ENCODE measurements around the gene DPP4.

The DPP4 gene

GRCh38 chr2:162073888-162074631 lies at the start of gene DPP4:
TSS of gene DPP4 (minus strand) at chr2:162074215. CDS start at chr2:162073981, 234 bp downstream.
- H3K4me1 ChIP-seq (ENCODE audit: control insufficient read depth, insufficient read depth, low read length), result peaks cover 12% of the 10 kb centered on the region
- peak within 1 kb of the TSS; percentile 89 for H3K4me3 ChIP-seq (ENCODE audit: low read length)
- no peaks in the 10 kb centered on the region for H3K27me3 ChIP-seq (ENCODE audit: control insufficient read depth, insufficient read depth, low read length)
- H3K27ac ChIP-seq (ENCODE audit: low read depth, low read length), result peak within 1 kb of the TSS; percentile 57
- H3K36me3 ChIP-seq (ENCODE audit: control insufficient read depth, insufficient read depth, low read length), result no peaks in the 10 kb centered on the region
- H3K9ac ChIP-seq (ENCODE audit: low read length), result peak within 1 kb of the TSS; percentile 27

GRCh38 chr2:162118166-162119031 lies 44.4 kb upstream of the DPP4 start:
- H3K4me1 ChIP-seq (ENCODE audit: control insufficient read depth, insufficient read depth, low read length), result peaks cover 3% of the 10 kb centered on the region
- H3K9ac ChIP-seq (ENCODE audit: low read length), result no peak overlapping the region
- no peaks in the 10 kb centered on the region for H3K36me3 ChIP-seq (ENCODE audit: control insufficient read depth, insufficient read depth, low read length)
- H3K27me3 ChIP-seq (ENCODE audit: control insufficient read depth, insufficient read depth, low read length), result no peaks in the 10 kb centered on the region
- H3K4me3 ChIP-seq (ENCODE audit: low read length), result no peak overlapping the region
- no peak overlapping the region for H3K27ac ChIP-seq (ENCODE audit: low read depth, low read length)

GRCh38 chr2:162116352-162116751 lies 42.3 kb upstream of the DPP4 start:
- Histone ChIP-seq H3K4me3 (ENCODE audit: low read length) (no peak overlapping the region), H3K4me1 (ENCODE audit: control insufficient read depth, insufficient read depth, low read length) (peaks cover 3% of the 10 kb centered on the region), H3K36me3 (ENCODE audit: control insufficient read depth, insufficient read depth, low read length) (no peaks in the 10 kb centered on the region), H3K27ac (ENCODE audit: low read depth, low read length) (no peak overlapping the region), H3K9ac (ENCODE audit: low read length) (no peak overlapping the region), H3K27me3 (ENCODE audit: control insufficient read depth, insufficient read depth, low read length) (no peaks in the 10 kb centered on the region)

- Histone ChIP-seq H3K27ac (ENCODE audit: low read depth, low read length) (no peak overlapping the region), H3K27me3 (ENCODE audit: control insufficient read depth, insufficient read depth, low read length) (no peaks in the 10 kb centered on the region), H3K4me3 (ENCODE audit: low read length) (no peak overlapping the region), H3K9ac (ENCODE audit: low read length) (no peak overlapping the region), H3K36me3 (ENCODE audit: control insufficient read depth, insufficient read depth, low read length) (no peaks in the 10 kb centered on the region), H3K4me1 (ENCODE audit: control insufficient read depth, insufficient read depth, low read length) (peaks cover 3% of the 10 kb centered on the region)
Measured at GRCh38 chr2:162115076-162115475, 41.1 kb upstream of the DPP4 start.

- H3K4me3 ChIP-seq (ENCODE audit: low read length), result no peak overlapping the region
- H3K4me1 ChIP-seq (ENCODE audit: control insufficient read depth, insufficient read depth, low read length), result peaks cover 3% of the 10 kb centered on the region
- no peaks in the 10 kb centered on the region for H3K36me3 ChIP-seq (ENCODE audit: control insufficient read depth, insufficient read depth, low read length)
- no peaks in the 10 kb centered on the region for H3K27me3 ChIP-seq (ENCODE audit: control insufficient read depth, insufficient read depth, low read length)
- H3K27ac ChIP-seq (ENCODE audit: low read depth, low read length), result no peak overlapping the region
- no peak overlapping the region for H3K9ac ChIP-seq (ENCODE audit: low read length)
Measured at GRCh38 chr2:162114271-162114670, 40.3 kb upstream of the DPP4 start.

- Histone ChIP-seq H3K4me3 (ENCODE audit: low read length) (no peak overlapping the region), H3K27ac (ENCODE audit: low read depth, low read length) (no peak overlapping the region), H3K36me3 (ENCODE audit: control insufficient read depth, insufficient read depth, low read length) (no peaks in the 10 kb centered on the region), H3K4me1 (ENCODE audit: control insufficient read depth, insufficient read depth, low read length) (peaks cover 3% of the 10 kb centered on the region), H3K9ac (ENCODE audit: low read length) (no peak overlapping the region), H3K27me3 (ENCODE audit: control insufficient read depth, insufficient read depth, low read length) (no peaks in the 10 kb centered on the region)
Measured at GRCh38 chr2:162113776-162114168, 39.8 kb upstream of the DPP4 start.

- H3K36me3 ChIP-seq (ENCODE audit: control insufficient read depth, insufficient read depth, low read length), result no peaks in the 10 kb centered on the region
- no peaks in the 10 kb centered on the region for H3K27me3 ChIP-seq (ENCODE audit: control insufficient read depth, insufficient read depth, low read length)
- no peak overlapping the region for H3K9ac ChIP-seq (ENCODE audit: low read length)
- H3K4me3 ChIP-seq (ENCODE audit: low read length), result no peak overlapping the region
- peaks cover 2% of the 10 kb centered on the region for H3K4me1 ChIP-seq (ENCODE audit: control insufficient read depth, insufficient read depth, low read length)
- H3K27ac ChIP-seq (ENCODE audit: low read depth, low read length), result no peak overlapping the region
Measured at GRCh38 chr2:162113088-162113775, 39.2 kb upstream of the DPP4 start.

GRCh38 chr2:162111958-162112850 lies 38.2 kb upstream of the DPP4 start:
- H3K9ac ChIP-seq (ENCODE audit: low read length), result no peak overlapping the region
- no peak overlapping the region for H3K27ac ChIP-seq (ENCODE audit: low read depth, low read length)
- H3K4me3 ChIP-seq (ENCODE audit: low read length), result no peak overlapping the region
- no peaks in the 10 kb centered on the region for H3K4me1 ChIP-seq (ENCODE audit: control insufficient read depth, insufficient read depth, low read length)
- no peaks in the 10 kb centered on the region for H3K27me3 ChIP-seq (ENCODE audit: control insufficient read depth, insufficient read depth, low read length)
- no peaks in the 10 kb centered on the region for H3K36me3 ChIP-seq (ENCODE audit: control insufficient read depth, insufficient read depth, low read length)

GRCh38 chr2:162107361-162107901 lies 33.4 kb upstream of the DPP4 start:
- no peaks in the 10 kb centered on the region for H3K27me3 ChIP-seq (ENCODE audit: control insufficient read depth, insufficient read depth, low read length)
- no peaks in the 10 kb centered on the region for H3K36me3 ChIP-seq (ENCODE audit: control insufficient read depth, insufficient read depth, low read length)
- no peak overlapping the region for H3K9ac ChIP-seq (ENCODE audit: low read length)
- H3K4me1 ChIP-seq (ENCODE audit: control insufficient read depth, insufficient read depth, low read length), result no peaks in the 10 kb centered on the region
- H3K27ac ChIP-seq (ENCODE audit: low read depth, low read length), result no peak overlapping the region
- no peak overlapping the region for H3K4me3 ChIP-seq (ENCODE audit: low read length)

- H3K27me3 ChIP-seq (ENCODE audit: control insufficient read depth, insufficient read depth, low read length), result no peaks in the 10 kb centered on the region
- no peaks in the 10 kb centered on the region for H3K4me1 ChIP-seq (ENCODE audit: control insufficient read depth, insufficient read depth, low read length)
- no peak overlapping the region for H3K9ac ChIP-seq (ENCODE audit: low read length)
- no peaks in the 10 kb centered on the region for H3K36me3 ChIP-seq (ENCODE audit: control insufficient read depth, insufficient read depth, low read length)
- H3K27ac ChIP-seq (ENCODE audit: low read depth, low read length), result no peak overlapping the region
- H3K4me3 ChIP-seq (ENCODE audit: low read length), result no peak overlapping the region
Measured at GRCh38 chr2:162106746-162107145, 32.7 kb upstream of the DPP4 start.

GRCh38 chr2:162106146-162106551 lies 32.1 kb upstream of the DPP4 start:
- Histone ChIP-seq H3K9ac (ENCODE audit: low read length) (no peak overlapping the region), H3K4me3 (ENCODE audit: low read length) (no peak overlapping the region), H3K4me1 (ENCODE audit: control insufficient read depth, insufficient read depth, low read length) (no peaks in the 10 kb centered on the region), H3K27me3 (ENCODE audit: control insufficient read depth, insufficient read depth, low read length) (no peaks in the 10 kb centered on the region), H3K27ac (ENCODE audit: low read depth, low read length) (no peak overlapping the region), H3K36me3 (ENCODE audit: control insufficient read depth, insufficient read depth, low read length) (no peaks in the 10 kb centered on the region)

All from rectal smooth muscle tissue (tissue), 1 donor.